ENCODE results near the gene SHISA9.

Gene SHISA9

GRCh38 chr16:13081825-13082331 lies 180.5 kb downstream of the SHISA9 start:
- DNase-seq, result no peak

- no peak for DNase-seq
Observed at GRCh38 chr16:13083681-13084080, 182.3 kb downstream of the SHISA9 start.

GRCh38 chr16:13084331-13084730 lies 182.9 kb downstream of the SHISA9 start:
- DNase-seq, result no peak

- DNase-seq, result no peak
Observed at GRCh38 chr16:13093661-13094060, 192.3 kb downstream of the SHISA9 start.

GRCh38 chr16:13095061-13095460 lies 193.7 kb downstream of the SHISA9 start:
- no peak for DNase-seq

DNA sequence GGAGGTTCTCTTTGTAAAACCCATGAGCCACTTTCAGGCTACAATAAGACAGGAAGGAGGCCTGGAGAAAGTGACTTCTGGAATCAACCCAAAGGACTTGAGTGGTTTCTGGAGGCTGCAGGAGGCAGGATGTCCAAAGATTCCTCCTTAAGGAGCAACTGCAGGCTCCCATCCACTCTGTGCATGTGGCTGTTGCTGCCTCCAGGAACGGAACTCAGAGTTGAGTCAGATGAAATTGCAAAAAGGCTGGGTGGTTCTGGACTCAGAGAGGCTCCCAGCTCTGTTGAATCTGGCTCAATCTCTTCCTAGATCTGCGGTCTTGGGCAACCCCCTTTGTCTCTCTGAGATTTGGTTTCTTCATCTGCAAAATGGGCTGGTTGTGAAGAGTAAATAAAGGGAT lies 197.1 kb downstream of the SHISA9 start:
- no peak for DNase-seq

GRCh38 chr16:13099822-13100221 lies 198.4 kb downstream of the SHISA9 start:
- no peak for DNase-seq

DNA sequence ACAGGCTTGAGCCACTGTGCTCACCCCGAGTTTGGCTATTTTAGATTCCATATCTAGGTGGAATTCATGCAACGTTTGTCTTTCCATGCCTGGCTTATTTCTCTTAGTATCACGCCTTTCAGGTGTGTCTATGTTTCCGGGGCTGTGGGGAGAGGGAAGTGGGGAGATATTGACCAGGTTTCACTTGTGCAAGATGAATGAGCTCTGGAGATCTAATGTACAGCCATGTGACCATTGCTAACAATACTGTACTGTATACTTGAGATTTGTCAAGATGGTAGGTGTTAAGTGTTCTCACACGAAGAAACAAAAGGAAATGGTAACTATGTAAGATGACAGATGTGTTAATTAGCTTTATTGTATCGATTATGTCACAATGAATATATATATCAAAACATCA lies 199.6 kb downstream of the SHISA9 start:
- no peak for DNase-seq

GRCh38 chr16:13101828-13102227 lies 200.4 kb downstream of the SHISA9 start:
- no peak for DNase-seq

DNA sequence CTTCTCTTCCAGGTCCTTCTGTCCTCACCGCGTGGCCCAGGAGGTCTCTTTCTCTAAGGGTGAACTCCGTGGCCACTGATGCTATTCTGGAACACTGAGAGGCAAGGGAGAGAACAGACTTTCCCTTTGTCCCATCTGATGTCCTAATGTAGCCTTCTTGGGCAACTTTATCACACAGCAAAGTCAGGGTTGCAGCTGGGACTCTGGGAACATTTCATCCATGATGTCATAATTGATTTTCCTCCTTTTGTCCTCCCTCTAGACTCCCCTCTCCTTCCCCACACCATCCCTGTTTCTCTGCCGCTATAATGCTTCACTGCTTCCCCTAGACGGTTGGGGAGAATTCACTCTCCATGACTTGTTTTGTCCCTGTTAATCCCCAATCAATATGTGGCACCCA lies 201.0 kb downstream of the SHISA9 start:
- no peak for DNase-seq

DNA sequence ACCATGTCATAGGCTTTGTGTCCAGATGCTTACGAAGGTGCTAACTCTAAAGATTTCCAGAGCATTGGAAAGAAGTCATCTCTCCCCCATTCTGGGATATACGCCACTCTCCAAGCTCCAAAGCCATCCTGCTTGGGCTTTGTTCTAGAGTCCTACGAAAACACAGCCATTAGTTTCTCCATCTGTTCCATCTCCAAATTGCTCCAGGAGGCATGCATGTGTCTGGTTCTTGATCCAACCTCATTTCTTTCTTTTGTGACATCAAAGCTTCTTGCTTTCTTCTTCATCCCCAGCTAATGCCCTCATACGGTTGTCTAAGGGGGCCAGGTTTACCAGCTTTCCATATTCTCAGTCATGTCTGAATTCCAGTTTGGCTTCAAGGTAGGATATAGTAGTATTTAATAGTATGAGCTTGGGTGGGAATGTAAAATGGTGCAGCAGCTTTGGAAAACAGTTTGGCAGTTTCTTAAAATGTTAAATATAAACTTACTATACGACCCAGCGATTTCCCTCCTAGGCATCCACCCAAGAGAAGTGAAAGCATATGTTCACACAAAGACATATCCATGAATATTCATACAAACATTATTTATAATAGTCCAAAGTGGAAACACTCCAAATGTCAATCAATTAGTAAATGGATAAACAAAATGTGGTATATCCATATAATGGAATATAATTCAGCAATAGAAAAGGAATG lies 202.6 kb downstream of the SHISA9 start:
- no peak for DNase-seq

DNA sequence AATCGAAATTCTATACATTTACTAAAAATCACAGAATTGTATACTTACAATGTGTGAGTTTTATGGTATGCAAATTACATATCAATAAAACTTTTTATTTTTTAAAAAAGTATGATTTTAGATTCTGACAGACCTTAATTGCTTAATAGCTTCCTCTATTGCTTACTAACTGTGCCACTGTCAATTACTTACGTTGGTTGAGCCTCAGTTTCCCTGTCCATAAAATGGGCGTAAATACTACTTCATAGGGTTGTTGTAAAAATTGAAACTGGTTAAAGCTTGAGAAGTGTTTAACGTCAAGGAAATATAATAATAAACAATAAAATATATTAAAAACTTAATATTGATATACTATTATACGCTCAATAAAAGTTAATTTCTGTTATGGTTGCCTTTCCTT lies 203.4 kb downstream of the SHISA9 start:
- no peak for DNase-seq

DNA sequence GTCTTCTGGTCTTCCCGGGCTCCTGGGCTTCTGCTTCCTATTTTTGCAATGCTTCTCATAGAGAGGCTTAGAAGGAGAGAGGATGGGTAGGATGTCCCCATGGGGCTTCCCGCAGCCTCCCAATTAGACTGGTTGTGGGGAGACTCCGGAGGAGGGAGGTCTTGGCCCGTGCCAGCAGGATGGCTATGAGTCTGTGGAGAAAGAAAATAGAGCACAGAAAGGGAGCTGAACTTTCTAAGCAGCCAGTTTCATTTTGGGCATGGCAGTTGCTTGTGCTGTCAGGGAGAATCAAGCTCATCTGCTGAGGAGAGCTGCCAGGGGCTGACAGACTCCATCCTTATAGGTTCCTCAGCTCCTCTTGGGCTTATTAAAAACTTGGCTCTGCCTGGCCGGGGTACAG lies 204.0 kb downstream of the SHISA9 start:
- no peak for DNase-seq

GRCh38 chr16:13106464-13106863 lies 205.1 kb downstream of the SHISA9 start:
- no peak for DNase-seq

DNA sequence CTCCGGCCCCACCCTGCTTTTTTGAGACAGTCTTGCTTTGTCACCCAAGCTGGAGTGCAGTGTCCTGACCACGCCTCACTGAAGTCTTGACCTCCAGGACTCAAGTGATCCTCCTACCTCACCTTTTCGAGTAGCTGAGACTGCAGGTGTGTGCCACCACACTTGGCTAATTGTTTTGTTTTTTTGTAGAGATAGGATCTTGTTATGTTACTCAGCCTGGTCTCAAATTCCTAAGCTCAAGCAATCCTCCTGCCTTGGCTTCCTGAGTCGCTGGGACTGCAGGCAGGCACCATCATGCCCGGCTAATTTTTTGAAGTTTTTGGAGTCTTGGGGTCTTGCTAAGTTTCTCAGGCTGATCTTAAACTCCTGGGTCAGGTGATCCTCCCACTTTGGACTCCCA lies 206.7 kb downstream of the SHISA9 start:
- DNase-seq, result no peak

GRCh38 chr16:13109171-13109570 lies 207.8 kb downstream of the SHISA9 start:
- no peak for DNase-seq

- no peak for DNase-seq
Observed at GRCh38 chr16:13110124-13110796, 208.9 kb downstream of the SHISA9 start.

DNA sequence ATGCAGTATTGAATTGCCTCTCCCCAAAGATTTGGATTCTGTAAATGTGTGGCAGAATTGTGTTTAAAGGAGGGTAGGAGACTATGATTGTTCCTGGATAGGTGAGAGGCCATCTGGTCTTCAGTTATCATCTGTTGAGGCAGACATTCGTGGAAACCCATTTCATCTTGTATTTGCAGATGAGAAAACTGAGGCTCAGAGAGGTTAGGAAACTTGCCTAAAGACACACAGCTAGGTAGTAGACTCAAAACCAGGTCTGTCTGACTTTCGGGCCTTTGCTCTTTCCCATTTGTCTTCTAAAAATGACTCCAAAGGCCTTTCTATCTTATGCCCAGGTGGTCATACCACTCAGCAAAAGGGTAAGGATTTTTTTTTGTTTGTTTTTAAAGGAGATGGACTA lies 210.3 kb downstream of the SHISA9 start:
- DNase-seq, result no peak

DNA sequence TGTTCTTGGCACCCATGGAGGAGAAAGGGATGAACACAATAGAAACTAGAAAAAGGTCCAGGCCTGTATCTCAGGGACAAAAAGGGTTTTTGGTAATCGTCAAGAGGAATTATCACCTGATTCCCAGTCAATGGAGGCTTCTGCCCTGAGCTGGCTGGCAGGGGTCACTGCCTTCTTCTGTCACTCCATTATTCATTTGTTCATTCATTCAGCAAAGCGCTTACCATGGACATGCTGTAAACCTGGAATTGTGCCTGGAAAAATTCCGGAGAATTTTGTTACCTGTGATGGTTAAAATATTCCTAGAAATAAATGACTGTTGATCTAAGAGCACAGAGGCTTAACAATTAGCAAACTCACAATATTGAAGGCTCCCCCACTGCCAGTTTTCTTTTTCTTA lies 212.3 kb downstream of the SHISA9 start:
- no peak for DNase-seq

DNA sequence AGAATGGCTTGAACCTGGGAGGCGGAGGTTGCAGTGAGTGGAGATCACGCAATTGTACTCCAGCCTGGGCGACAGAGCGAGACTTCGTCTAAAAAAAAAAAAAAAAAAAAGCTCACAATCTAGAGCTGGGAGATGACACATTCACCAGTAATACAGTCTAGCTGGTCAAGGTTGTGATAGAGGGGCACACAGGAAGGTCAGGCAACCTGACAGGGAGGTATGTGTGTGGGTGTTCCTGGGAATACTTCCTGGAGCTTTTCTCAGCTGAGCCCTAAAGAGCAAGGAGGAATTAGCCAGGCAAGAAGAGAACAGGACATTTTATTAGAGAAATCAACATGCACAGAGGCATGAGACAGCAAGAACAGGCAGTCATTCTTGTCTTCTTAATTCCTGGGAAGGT lies 216.7 kb downstream of the SHISA9 start:
- no peak for DNase-seq

- no peak for DNase-seq
Observed at GRCh38 chr16:13120091-13120490, 218.7 kb downstream of the SHISA9 start.

DNA sequence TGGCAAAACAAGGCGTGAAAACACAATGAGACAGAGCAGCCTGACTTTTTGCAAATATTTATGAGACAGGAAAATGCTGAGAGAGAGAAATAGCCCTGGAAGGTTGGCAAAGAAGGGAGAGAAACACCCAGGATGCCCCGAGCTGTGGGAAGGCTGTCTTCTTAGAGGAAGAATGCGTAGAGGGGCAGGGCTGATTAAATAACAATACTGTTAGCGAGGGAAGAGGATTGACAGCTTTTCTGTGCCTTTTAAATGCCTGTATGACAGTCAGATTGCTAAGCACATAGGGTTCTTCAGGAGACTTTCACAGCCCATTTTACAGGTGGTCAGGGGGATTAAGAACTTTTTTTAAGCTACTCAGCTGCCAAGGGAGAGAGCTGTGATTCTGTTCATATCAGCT lies 219.2 kb downstream of the SHISA9 start:
- no peak for DNase-seq

- no peak for DNase-seq
Observed at GRCh38 chr16:13123991-13124390, 222.6 kb downstream of the SHISA9 start.

- DNase-seq, result no peak
Observed at GRCh38 chr16:13127144-13127543, 225.7 kb downstream of the SHISA9 start.

GRCh38 chr16:13130586-13130985 lies 229.2 kb downstream of the SHISA9 start:
- DNase-seq, result no peak
